Vagina (tissue), 2 donors: ENCODE data around the gene MBD3L2B.
"Not testable (repeated sequence)": the region's sequence is repeated elsewhere in the genome, so short reads cannot be mapped to it uniquely, and the experiment has no call there.

Source experiments
- POLR2AphosphoS5 ChIP-seq, 2 donors: sonication (generic); formaldehyde crosslinking; IDR thresholded peaks; one replicate each; pipeline ENCODE4 v1.9.0; 2017; ENCODE audit warnings: antibody characterized with exemption in 2 of 2, mild to moderate bottlenecking in 2 of 2, low read depth in 1 of 2; ENCODE audit not compliant: insufficient read depth in 1 of 2
- TF ChIP-seq, protein P1 (sequence below), 3 experiments: fragments of 450-650 bp in 2 of 3; fragments of 200-600 bp in 1 of 3; sonication (generic) in 1 of 3; IDR thresholded peaks; one replicate each; pipeline ENCODE4 v1.5.1; 2017 to 2019; ENCODE audit warnings: antibody characterized with exemption in 3 of 3, mild to moderate bottlenecking in 2 of 3, moderate library complexity in 2 of 3

DNA sequence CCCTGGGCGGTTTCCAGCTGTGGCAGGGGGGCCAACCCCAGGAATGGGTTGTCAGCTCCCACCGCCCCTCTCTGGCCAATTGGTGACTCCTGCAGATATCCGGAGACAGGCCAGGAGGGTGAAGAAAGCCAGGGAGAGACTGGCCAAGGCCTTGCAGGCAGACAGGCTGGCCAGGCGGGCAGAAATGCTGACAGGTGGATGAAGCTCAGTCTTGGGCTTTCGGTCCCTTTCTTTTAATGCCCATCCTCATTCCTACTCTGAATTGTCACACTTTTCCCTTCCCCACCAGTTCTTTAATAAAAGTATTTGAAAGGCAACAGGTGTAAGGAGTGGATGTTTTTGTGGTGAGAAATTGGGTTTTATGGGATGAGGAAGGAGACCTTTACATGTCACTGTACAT lies 30.2 kb upstream of the MBD3L2B start:
- TF ChIP-seq, protein P1, sequence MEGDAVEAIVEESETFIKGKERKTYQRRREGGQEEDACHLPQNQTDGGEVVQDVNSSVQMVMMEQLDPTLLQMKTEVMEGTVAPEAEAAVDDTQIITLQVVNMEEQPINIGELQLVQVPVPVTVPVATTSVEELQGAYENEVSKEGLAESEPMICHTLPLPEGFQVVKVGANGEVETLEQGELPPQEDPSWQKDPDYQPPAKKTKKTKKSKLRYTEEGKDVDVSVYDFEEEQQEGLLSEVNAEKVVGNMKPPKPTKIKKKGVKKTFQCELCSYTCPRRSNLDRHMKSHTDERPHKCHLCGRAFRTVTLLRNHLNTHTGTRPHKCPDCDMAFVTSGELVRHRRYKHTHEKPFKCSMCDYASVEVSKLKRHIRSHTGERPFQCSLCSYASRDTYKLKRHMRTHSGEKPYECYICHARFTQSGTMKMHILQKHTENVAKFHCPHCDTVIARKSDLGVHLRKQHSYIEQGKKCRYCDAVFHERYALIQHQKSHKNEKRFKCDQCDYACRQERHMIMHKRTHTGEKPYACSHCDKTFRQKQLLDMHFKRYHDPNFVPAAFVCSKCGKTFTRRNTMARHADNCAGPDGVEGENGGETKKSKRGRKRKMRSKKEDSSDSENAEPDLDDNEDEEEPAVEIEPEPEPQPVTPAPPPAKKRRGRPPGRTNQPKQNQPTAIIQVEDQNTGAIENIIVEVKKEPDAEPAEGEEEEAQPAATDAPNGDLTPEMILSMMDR (IDR thresholded peaks at IDR 0.05) = not testable (repeated sequence)
- TF ChIP-seq POLR2AphosphoS5 (IDR thresholded peaks at IDR 0.05; ENCODE audit: insufficient read depth in 1 of 2, low read depth in 1 of 2) = not testable (repeated sequence)
